Parathyroid adenoma (tissue), 2 donors: ENCODE results near the gene FAXC.

Experiments used
- H2AFZ ChIP-seq: fragments of 300-600 bp; sonication (generic); one replicate; pipeline ENCODE4 v1.7.0; 2017; ENCODE audit warnings: antibody characterized with exemption, mild to moderate bottlenecking
- H3K27ac ChIP-seq: fragments of 300-600 bp; sonication (generic); one replicate; pipeline ENCODE4 v1.7.0; 2017
- H3K27me3 ChIP-seq: fragments of 300-600 bp; sonication (generic); one replicate; pipeline ENCODE4 v1.7.0; 2017; ENCODE audit warnings: low read length; ENCODE audit not compliant: control insufficient read depth, insufficient read depth
- H3K36me3 ChIP-seq: fragments of 300-600 bp; sonication (generic); one replicate; pipeline ENCODE4 v1.7.0; 2017; ENCODE audit warnings: low read length; ENCODE audit not compliant: control insufficient read depth, insufficient read depth
- H3K4me1 ChIP-seq: fragments of 300-600 bp; sonication (generic); one replicate; pipeline ENCODE4 v1.7.0; 2017; ENCODE audit warnings: control low read depth
- H3K4me2 ChIP-seq: fragments of 300-600 bp; sonication (generic); one replicate; pipeline ENCODE4 v1.7.0; 2017; ENCODE audit warnings: low read length
- H3K4me3 ChIP-seq: fragments of 300-600 bp; sonication (generic); one replicate; pipeline ENCODE4 v1.7.0; 2017; ENCODE audit warnings: low read depth, low read length
- H3K79me2 ChIP-seq: fragments of 300-600 bp; sonication (generic); one replicate; pipeline ENCODE4 v1.7.0; 2017; ENCODE audit warnings: control low read depth
- H3K9ac ChIP-seq: fragments of 300-600 bp; sonication (generic); one replicate; pipeline ENCODE4 v1.7.0; 2017; ENCODE audit warnings: mild to moderate bottlenecking
- H3K9me3 ChIP-seq: fragments of 300-600 bp; sonication (generic); one replicate; pipeline ENCODE4 v1.7.0; 2017; ENCODE audit warnings: low read length; ENCODE audit not compliant: control insufficient read depth
- CTCF ChIP-seq: fragments of 300-600 bp; sonication (generic); IDR thresholded peaks from one replicate; pipeline ENCODE4 v1.7.0; 2017; ENCODE audit warnings: antibody characterized with exemption, mild to moderate bottlenecking
- donor health status: primary hyperparathyroidism.

Gene FAXC

GRCh38 chr6:99253271-99253670 lies 96.2 kb downstream of the FAXC start:
- Histone ChIP-seq H2AFZ (no peak overlapping the region), H3K27ac (no peak overlapping the region), H3K27me3 (no peaks in the 10 kb centered on the region), H3K9ac (no peak overlapping the region), H3K4me1 (no peaks in the 10 kb centered on the region), H3K79me2 (no peaks in the 10 kb centered on the region), H3K4me3 (no peak overlapping the region), H3K36me3 (no peaks in the 10 kb centered on the region), H3K4me2 (no peak overlapping the region), H3K9me3 (no peaks in the 10 kb centered on the region)
- no peak for TF ChIP-seq CTCF

GRCh38 chr6:99252421-99252820 lies 97.1 kb downstream of the FAXC start:
- H3K27ac ChIP-seq = no peak overlapping the region
- no peak overlapping the region for H3K9ac ChIP-seq
- H3K79me2 ChIP-seq = no peaks in the 10 kb centered on the region
- H3K4me2 ChIP-seq = no peak overlapping the region
- H3K9me3 ChIP-seq = no peaks in the 10 kb centered on the region
- no peak for TF ChIP-seq CTCF
- H3K4me1 ChIP-seq = no peaks in the 10 kb centered on the region
- H2AFZ ChIP-seq = no peak overlapping the region
- no peaks in the 10 kb centered on the region for H3K36me3 ChIP-seq
- H3K27me3 ChIP-seq = no peaks in the 10 kb centered on the region
- H3K4me3 ChIP-seq = no peak overlapping the region

- H3K79me2 ChIP-seq = no peaks in the 10 kb centered on the region
- H2AFZ ChIP-seq = no peak overlapping the region
- no peaks in the 10 kb centered on the region for H3K9me3 ChIP-seq
- H3K27ac ChIP-seq = no peak overlapping the region
- H3K4me1 ChIP-seq = no peaks in the 10 kb centered on the region
- no peaks in the 10 kb centered on the region for H3K27me3 ChIP-seq
- no peak overlapping the region for H3K4me2 ChIP-seq
- no peak overlapping the region for H3K4me3 ChIP-seq
- H3K9ac ChIP-seq = no peak overlapping the region
- H3K36me3 ChIP-seq = no peaks in the 10 kb centered on the region
- no peak for TF ChIP-seq CTCF
Measured at GRCh38 chr6:99250476-99250875, 99.0 kb downstream of the FAXC start.

GRCh38 chr6:99246602-99247001 lies 102.9 kb downstream of the FAXC start:
- Histone ChIP-seq H3K4me1 (no peaks in the 10 kb centered on the region), H3K79me2 (no peaks in the 10 kb centered on the region), H3K27me3 (no peaks in the 10 kb centered on the region), H3K36me3 (no peaks in the 10 kb centered on the region), H3K9ac (no peak overlapping the region), H3K4me3 (no peak overlapping the region), H3K4me2 (no peak overlapping the region), H3K27ac (no peak overlapping the region), H2AFZ (no peak overlapping the region), H3K9me3 (no peaks in the 10 kb centered on the region)
- TF ChIP-seq CTCF = no peak

GRCh38 chr6:99241905-99242534 lies 107.5 kb downstream of the FAXC start:
- Histone ChIP-seq H3K79me2 (no peaks in the 10 kb centered on the region), H3K4me3 (no peak overlapping the region), H3K27ac (no peak overlapping the region), H3K9me3 (no peaks in the 10 kb centered on the region), H3K4me1 (no peaks in the 10 kb centered on the region), H2AFZ (no peak overlapping the region), H3K4me2 (no peak overlapping the region), H3K36me3 (no peaks in the 10 kb centered on the region), H3K9ac (no peak overlapping the region), H3K27me3 (no peaks in the 10 kb centered on the region)
- TF ChIP-seq CTCF = no peak
